Pancreas (tissue), 10 donors: ENCODE results near the gene XPC. TPM values are rescaled to one million over a fixed set of nuclear protein-coding genes. Genes with fewer than 3 reads are reported as not detected.

ENCODE experiments used
- ATAC-seq, 4 donors: fragments of 200-7000 bp; cut with Tn5 transposase; one replicate each; pipeline versions ENCODE4 v1.8.0 to v1.9.1; 2020; ENCODE audit warnings: mild to moderate bottlenecking in 4 of 4, moderate library complexity in 4 of 4
- DNase-seq, 6 donors: peaks; one replicate each; pipeline ENCODE4 v3.0.0-alpha.2; 2020
- FAIRE-seq: peaks from 2 replicates; lab custom pipeline; 2012; peaks lifted over from hg19 to GRCh38; lab: Jason Lieb, UNC
- H3K27ac ChIP-seq, 4 donors: fragments of 200-600 bp; sonication (generic); 1 replicate in 3 of 4; 2 replicates in 1 of 4; pipeline versions ENCODE4 v1.5.0 to v1.8.0; 2020
- H3K27me3 ChIP-seq, 4 donors: fragments of 200-600 bp; one replicate each; pipeline ENCODE4 v1.8.0; 2021
- H3K36me3 ChIP-seq, 3 donors: fragments of 200-600 bp; sonication (generic) in 1 of 3; one replicate each; pipeline versions ENCODE4 v1.5.0 to v1.8.0; 2020 to 2021
- H3K4me1 ChIP-seq, 3 donors: fragments of 200-600 bp; one replicate each; pipeline ENCODE4 v1.8.0; 2021
- H3K4me3 ChIP-seq, 4 donors: fragments of 200-600 bp; sonication (generic) in 2 of 4; one replicate each; pipeline versions ENCODE4 v1.5.0 to v1.8.0; 2020 to 2021
- H3K9me3 ChIP-seq, 4 donors: fragments of 200-600 bp; one replicate each; pipeline ENCODE4 v1.8.0; 2021
- CTCF ChIP-seq, 4 donors: fragments of 200-600 bp; sonication (generic) in 3 of 4; IDR thresholded peaks; one replicate each; pipeline versions ENCODE4 v1.5.0 to v1.8.0; 2021; ENCODE audit warnings: antibody characterized with exemption in 4 of 4
- WGBS, 2 donors: extraction: QIAGEN DNeasy Blood & Tissue Kit; methylation state at CpG; one replicate each; pipeline ENCODE4 v1.1.7; 2013; 5-methylcytosine and 5-hydroxymethylcytosine counted together
- intact Hi-C, 3 donors: fragments of 100-400 bp; cut with DNase I; formaldehyde crosslinking; loops; one replicate each; pipeline versions ENCODE4 v1.11.1 to v1.14.2; 2022
- polyA plus RNA-seq, 2 donors: library from polyadenylated mRNA; stranded (reverse); fragments of 200-250 nt; gene quantifications; one replicate each; pipeline ENCODE4 v1.2.3, GENCODE V29; 2013
- total RNA-seq, 6 donors: library from RNA; stranded (reverse); fragmentation: NEBNext Ultra II Directional in 4 of 6; extraction: Animal tissue kit (Norgen Biotek cat#: 25700) in 4 of 6; gene quantifications; one replicate each; pipeline versions ENCODE4 v1.2.1 to v1.2.4, GENCODE V29; 2021 to 2023
- donor health status: healthy with polysubstance abuse.
- donor health status: DM: no; HTN: no; CAD: no; lungs with moderate emphysema.
- donor health status: DM: no; HTN: no; CAD: no.
- donor health status: control.
- donor health status: control.
- donor health status: Bipolar disorder and iron deficiency.
- donor health status: DM: yes; HTN: yes; CAD: no.
- donor health status: DM: no; HTN: no; CAD: no.
- donor health status: DM: no; HTN: no; CAD: no.
- donor health status: DM: yes; HTN: yes; CAD: no.

XPC gene
- total and polyA plus RNA-seq, 8 donors, result 14.2 to 29.9 (median 19.5) TPM

- ATAC-seq (no peak), DNase-seq (no peak), FAIRE-seq (no peak)
- WGBS, 2 donors, result 97 to 98% methylated on average over 6 of the region's 6 CpGs
- TF ChIP-seq CTCF (IDR thresholded peaks at IDR 0.05), result no peak
- peaks cover 7 to 16% (median 15%) of the 10 kb centered on the region in 3 donors for H3K4me1 ChIP-seq
- H3K4me3 ChIP-seq, result no peak overlapping the region
- intact Hi-C loops, result no loop called here
- H3K36me3 ChIP-seq, result peaks cover 3 to 50% (median 10%) of the 10 kb centered on the region in 3 donors
- H3K27me3 ChIP-seq, result no peaks in the 10 kb centered on the region
- no peaks in the 10 kb centered on the region for H3K9me3 ChIP-seq
- H3K27ac ChIP-seq, result no peak overlapping the region
Measured at GRCh38 chr3:14129296-14129695, 49.1 kb downstream of the XPC start.

GRCh38 chr3:14128724-14129123 is 49.7 kb downstream of the XPC start:
- TF ChIP-seq CTCF (IDR thresholded peaks at IDR 0.05), result no peak
- no peak overlapping the region for H3K27ac ChIP-seq
- WGBS, 2 donors, result 97 to 98% methylated on average over 5 of the region's 5 CpGs
- peaks cover 7 to 18% (median 15%) of the 10 kb centered on the region in 3 donors for H3K4me1 ChIP-seq
- FAIRE-seq (no peak), ATAC-seq (no peak), DNase-seq (no peak)
- no peaks in the 10 kb centered on the region for H3K27me3 ChIP-seq
- H3K36me3 ChIP-seq, result peaks cover 3 to 44% (median 10%) of the 10 kb centered on the region in 3 donors
- intact Hi-C loops, result no loop called here
- H3K9me3 ChIP-seq, result no peaks in the 10 kb centered on the region
- H3K4me3 ChIP-seq, result no peak overlapping the region

- Histone ChIP-seq H3K27ac (no peak overlapping the region), H3K36me3 (peaks cover 3 to 33% (median 6%) of the 10 kb centered on the region in 3 donors), H3K4me1 (peaks cover 7 to 22% (median 15%) of the 10 kb centered on the region in 3 donors), H3K27me3 (no peaks in the 10 kb centered on the region), H3K4me3 (no peak overlapping the region), H3K9me3 (no peaks in the 10 kb centered on the region)
- ATAC-seq, result no peak
- no peak for FAIRE-seq
- intact Hi-C loops, result no loop called here
- TF ChIP-seq CTCF (IDR thresholded peaks at IDR 0.05), result no peak
- no peak for DNase-seq
- WGBS, 2 donors, result 90 to 92% methylated on average over 12 of the region's 12 CpGs
Measured at GRCh38 chr3:14127516-14128161, 50.8 kb downstream of the XPC start.

GRCh38 chr3:14126887-14127505 is 51.4 kb downstream of the XPC start:
- H3K36me3 ChIP-seq, result peaks cover under 1 to 27% (median 3%) of the 10 kb centered on the region in 3 donors
- intact Hi-C loops, result no loop called here
- 74 to 78% methylated on average over 5 of the region's 5 CpGs for WGBS, 2 donors
- no peak for TF ChIP-seq CTCF (IDR thresholded peaks at IDR 0.05)
- H3K27me3 ChIP-seq, result no peaks in the 10 kb centered on the region
- FAIRE-seq, result no peak
- DNase-seq, result peak in 1 of 6 donors; percentile 7
- no peak overlapping the region for H3K4me3 ChIP-seq
- H3K4me1 ChIP-seq, result peaks cover 7 to 22% (median 15%) of the 10 kb centered on the region in 3 donors
- H3K9me3 ChIP-seq, result no peaks in the 10 kb centered on the region
- H3K27ac ChIP-seq, result no peak overlapping the region
- ATAC-seq, result no peak
